ENCODE results near the gene ELF5.

DNA sequence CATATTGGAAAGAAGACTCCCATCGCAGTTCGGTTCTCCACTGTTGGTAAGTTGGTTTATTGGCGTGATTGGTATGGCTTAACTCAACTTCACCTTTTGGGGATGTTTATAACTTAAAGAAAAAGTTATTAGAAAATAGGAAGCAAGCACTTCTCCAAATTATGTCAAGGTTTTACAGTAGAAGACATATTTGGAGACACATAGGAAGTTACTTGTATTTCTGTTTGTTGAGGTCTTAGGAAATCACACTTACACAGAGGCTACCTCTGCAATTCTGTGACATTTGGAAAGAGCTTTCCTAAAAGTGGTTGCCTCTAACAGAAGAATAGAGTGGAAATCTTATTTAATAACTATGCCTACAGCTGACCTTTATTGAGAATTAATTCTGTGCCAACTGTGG is 62.5 kb downstream of the ELF5 start:
- TF ChIP-seq POLR2A (IDR thresholded peaks at IDR 0.05; ENCODE audit: low read depth, low read length) = no peak
- no peak for TF ChIP-seq POLR2AphosphoS5 (IDR thresholded peaks at IDR 0.05; ENCODE audit: low read depth, low read length)

Data from GM12891 (cell line).